HG03280 (cell line): Measurements from ENCODE around the gene GALNS.
A peak's percentile ranks its signal among the peaks of the same experiment; 100 is the strongest.

Experiments used
- ATAC-seq: cut with Tn5 transposase; IDR thresholded peaks from one replicate; pipeline ENCODE4 v1.9.1; 2021; ENCODE audit warnings: mild to moderate bottlenecking, moderate library complexity; ENCODE audit not compliant: unreplicated experiment

GALNS gene

DNA sequence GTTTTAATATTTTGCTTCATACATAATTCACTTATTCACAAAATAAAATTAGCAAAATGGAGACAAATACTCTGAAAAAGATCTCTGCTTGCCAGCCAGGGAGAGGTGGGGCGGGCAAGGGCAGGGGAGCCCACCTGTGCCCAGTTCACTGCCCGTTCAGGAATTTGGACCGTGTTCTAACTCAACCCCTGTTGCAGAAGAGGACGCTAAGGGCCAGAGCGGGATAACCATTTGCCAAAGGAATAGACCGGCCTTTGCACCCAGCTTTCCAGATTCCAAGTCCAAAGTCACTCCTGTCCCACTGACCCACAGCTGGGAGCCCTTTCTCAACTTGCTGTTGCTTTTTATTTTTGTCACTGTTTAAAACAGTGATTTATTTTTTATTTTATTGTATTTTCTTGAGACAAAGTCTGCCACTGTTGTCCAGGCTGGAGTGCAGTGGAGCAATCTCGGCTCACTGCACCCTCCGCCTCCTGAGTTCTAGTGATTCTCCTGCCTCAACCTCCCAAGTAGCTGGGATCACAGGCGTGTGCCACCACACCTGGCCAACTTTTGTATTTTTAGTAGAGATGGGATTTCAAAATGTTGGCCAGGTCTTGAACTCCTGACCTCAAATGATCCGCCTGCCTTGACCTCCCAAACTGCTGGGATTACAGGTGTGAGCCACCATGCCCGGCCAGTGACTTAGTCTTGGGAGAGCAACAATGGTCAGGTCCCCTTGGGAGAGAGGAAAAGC lies 69.0 kb downstream of the GALNS start:
- ATAC-seq = no peak

DNA sequence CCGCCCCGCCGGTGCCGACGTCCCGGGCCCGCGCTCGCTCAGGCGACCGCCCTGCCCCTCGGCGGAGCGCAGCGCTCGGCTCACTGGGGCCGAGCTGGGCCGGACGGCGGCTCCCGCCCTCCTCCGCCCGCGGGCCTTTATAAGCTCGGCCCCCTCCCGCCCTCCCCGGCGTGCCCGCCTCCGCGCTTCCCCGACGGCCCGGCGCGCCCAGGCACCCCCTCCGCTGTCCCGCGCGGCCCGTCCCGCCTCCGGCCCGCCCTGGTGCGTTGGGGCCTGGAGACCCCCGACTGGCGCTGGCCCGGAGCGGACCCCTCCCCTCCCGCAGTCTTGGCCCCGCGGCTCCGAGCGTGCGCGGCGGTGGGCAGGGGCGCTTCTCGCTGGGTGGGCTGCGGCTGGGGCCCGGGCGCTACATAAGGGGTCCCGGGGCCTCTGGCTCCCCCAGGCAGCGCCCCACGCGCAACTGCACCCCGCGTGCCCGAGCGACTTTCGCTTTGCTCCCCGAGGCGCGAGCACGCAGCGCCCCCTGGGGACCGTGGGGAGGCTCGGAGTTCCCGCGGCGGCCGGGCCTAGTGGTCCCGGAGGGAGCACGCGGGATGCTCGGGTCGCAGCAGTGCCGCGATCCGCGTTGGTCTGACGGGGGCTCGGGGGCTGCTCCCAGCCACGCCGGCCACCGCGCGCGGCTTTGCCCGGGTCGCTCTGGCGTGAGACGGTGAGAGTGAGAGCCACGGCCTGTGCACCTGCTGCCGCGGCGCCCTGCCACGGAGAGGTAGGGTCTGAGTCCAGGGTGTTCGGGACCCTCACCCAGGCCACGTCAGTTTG lies 71.4 kb downstream of the GALNS start, which contains the start of gene PIEZO1:
Gene PIEZO1, minus strand, starts transcription at position 115 of the 819 bp plus-strand sequence. CDS start 256 bp downstream, outside the sequence.
- peak; percentile 34 for ATAC-seq

DNA sequence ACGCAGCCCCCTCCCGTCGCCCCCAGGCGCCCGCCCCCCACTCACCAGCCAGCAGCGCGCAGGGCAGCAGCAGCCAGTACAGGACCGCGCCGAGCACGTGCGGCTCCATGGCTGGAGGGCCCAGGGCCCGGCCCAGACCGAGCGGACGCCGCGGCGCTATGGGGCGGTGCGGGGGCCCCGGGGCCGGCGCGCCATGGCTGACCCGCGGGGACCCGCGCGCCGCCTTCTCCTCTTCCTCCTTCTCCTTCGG lies 72.0 kb downstream of the GALNS start:
- ATAC-seq = peak; percentile 25

DNA sequence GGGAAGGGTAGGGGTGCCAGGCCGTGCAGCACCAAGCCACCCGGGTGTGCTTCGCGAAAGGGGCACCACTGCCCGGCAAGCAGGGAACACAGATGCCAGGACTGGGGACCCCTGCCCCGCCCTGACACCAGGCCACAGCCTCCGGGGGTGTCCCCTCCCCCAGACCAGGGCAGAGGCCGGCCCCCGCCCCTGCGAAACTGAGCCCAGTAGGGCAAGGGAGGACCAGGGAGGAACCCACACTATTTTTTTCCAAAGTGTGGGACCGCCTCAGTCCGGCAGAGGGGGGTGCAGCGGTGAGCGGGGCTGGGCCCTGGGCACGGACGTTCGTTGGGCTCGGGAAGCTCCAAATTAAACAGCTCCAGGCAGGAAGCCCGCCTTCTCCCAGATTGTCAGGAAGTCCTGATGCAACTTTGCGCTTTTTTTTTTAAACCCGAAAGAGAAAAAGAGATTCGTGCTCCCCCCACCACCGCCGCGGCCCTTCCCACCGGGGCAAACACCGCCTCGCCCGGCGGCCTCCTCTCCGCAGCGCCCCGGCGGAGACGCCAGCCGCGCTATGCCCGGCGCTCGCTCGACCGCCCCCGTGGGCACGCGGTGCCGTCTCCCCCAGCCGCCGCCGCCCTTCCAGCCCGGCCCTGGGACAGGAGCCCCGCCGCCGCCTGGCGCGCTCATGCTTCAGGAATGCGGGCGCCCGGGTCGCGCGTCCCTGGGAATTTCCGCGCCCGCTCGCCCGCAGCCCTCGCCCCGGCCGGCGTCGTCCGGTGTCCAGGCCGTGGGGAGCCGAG lies 72.5 kb downstream of the GALNS start:
- ATAC-seq = peak; percentile 29

DNA sequence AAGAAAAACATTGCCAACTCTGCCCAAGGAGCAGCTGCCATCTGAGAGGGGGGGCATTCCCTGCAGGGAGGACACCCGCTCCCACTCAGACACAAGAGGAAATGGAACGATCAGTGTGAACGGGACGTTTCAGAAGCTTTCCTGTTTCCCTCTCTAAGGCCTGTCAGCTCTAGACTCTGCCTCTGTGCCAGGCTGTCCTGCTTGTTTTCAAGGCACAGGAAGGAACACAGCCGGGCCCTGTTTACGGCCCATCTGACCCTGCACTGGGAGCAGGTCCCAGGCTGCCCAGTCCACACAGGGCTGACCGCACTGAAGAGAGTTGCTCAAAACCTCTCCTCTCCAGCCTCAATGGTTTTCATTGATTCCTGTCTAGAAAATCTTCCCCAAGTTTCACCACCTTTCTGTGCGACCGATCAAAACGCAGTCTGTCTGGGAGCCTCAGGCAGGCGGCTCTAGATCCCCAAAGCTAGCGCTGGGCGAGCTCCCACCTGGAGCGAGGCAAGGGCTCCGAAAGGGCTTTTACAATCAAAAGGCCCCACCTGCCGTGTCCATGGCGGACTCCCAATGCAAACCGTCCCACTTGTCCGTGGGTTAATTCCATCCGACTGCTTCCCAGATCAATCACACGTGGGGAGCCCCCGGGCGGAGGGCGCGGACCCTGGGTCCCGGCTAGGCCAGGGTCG lies 73.2 kb downstream of the GALNS start:
- no peak for ATAC-seq

DNA sequence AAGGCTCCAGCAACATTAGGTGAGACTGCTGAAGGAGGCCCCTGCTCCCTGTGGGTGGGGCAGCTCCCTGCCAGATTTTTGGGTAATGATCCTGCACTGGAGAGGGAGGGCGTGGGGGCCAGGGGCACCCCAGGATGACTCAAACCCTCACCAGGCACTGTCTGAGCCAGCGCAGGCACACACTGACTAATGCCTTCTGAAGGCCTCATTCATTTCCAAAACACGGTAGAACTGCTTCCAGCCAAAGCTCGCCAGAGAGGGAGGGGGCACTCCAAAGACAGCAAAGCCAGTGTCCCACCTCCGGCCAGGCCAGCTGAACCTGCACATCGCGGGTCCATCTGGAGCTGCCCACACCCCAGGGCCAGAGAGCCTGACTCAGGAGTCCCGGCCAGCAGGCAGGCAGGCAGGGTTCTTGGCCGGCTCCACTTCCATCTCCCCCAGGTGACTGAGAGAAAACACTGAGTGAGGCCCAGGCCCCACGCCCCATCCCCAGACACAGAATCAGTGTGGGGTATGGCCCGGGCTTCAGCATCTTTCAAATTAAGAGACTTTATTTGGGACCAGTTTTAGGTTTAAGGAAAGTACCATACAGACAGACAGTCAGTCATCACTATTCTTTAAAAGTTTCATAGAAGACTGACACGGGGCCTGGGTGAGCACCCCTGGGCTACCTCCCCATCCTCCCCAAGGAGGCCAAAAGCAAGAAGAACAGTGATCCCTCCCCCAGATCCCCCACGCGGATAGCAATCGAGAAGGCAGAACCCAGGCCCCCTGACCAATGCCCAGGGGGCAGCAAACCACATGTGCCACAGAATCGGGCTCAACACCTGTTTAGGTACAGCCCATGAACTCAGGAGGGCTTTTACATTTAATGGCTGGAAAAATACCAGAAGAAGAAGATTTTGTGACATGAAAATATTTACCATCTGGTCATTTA lies 74.0 kb downstream of the GALNS start:
- no peak for ATAC-seq

DNA sequence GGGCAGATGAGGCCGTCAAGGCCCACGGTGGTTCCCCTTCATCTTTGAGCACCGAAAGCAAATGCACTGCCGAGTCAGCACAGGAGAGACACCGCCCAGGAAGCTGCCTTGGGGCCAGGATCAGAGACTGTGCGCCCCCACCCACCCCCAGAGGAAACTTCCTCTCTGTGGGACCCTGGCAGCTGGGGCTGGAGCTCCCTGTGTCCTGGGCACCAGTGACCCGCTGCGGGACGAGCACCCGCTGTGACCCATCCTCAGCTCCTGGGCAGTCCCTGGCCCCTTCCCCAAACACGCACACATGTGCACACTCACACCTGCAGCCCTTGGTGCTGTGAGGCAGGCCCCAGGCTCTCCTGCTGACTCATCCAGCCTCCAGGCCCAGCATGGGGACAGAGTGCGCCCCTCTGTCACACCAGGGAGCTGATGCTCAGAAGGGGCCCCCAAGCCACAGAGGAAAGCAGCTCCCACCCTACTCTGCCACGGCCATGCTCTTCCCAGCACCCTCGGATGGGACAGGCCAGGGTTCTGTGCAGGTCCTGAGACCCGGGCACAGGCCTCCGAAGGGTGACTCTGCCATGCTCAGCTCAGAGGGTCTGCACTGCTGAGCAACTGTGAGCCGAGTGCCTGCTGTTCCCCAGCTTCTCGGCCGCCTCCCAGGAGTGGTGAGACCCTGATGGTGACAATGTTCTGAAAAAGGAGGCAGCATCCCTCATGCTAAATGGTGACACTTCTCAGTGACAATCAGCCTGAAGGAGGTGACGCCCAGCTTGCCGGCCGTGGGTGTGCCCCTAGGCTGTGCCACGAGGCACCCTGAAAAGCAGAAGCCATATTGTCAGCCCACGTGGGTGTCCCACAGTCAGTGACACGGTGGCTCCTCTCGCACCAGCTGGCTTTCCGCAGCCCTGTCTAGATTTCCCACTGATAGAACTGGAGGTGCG lies 75.3 kb downstream of the GALNS start:
- ATAC-seq = peak; percentile 39

DNA sequence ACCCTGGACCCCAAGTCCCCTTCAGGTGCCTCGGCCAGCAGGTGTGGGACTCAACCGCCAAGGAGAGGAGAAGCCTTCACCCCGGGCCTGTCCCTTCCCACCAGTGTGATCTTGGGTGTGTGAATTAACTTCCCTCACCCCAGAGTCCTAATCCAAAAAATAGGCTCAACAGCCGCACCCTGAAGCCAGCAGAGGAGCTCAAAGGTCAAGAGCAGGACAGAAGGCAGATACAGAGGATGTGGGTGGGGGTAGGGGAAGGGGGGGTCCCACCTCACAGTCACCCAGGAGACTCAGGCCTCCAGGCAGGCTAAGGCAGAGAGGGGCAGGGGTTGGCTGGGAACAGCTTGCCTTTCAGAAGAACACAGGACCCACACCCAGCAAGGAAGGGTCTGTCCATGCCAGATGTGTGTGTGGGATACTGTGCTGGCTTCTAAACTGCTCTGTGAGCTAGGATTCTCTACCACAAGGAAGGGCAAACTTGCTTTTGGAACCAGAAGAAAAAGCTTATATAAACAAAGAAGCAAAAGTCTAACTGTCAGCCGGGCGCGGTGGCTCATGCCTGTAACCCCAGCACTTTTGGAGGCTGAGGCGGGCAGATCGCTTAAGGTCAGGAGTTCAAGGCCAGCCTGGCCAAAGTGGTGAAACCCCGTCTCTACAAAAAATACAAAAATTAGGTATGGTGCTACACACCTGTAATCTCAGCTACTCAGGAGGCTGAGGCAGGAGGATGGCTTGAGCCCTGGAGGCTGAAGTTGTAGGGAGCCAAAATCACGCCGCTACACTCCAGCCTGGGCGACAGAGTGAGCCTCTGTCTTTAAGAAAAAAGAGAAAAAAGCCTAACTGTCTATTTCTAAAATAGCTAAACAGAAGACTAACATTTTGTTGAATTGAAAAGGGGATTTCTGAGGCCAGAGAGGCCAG lies 76.3 kb downstream of the GALNS start:
- ATAC-seq = no peak

DNA sequence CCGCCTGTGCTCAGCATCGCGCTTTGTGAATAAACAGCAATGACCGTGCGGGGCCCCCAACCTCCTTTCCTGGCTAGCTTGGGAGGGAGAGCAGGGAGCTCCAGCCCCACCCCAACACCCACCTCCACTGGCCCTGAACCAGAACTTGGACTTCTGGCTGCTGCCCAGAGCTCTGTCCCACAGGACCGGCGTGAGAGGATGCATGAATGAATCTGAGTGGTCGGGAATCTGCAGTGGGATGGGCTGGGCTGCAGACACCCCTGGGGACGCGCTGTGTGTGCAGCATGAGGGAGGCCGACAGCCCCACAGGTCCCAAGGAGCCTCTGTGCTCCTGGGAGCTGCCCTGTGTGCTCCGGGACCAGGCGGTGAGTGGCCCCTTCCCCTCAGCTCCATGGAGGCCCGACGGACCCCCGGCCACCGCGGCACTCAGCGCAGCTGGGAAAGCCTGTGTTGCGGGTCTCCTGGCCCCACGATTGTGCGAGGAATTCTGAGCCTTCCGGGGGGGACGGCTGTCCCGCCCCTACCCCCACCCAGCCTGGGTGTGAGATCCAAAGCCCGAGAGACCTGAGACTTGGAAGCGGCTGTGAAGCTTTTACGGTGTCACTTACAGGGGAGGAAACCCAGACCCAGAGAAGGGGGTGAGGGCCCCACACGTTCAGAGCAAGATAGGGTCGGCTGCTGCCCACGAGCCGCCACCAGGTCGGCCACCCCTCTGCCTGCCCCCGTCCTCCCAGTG lies 77.2 kb downstream of the GALNS start:
- ATAC-seq = no peak

DNA sequence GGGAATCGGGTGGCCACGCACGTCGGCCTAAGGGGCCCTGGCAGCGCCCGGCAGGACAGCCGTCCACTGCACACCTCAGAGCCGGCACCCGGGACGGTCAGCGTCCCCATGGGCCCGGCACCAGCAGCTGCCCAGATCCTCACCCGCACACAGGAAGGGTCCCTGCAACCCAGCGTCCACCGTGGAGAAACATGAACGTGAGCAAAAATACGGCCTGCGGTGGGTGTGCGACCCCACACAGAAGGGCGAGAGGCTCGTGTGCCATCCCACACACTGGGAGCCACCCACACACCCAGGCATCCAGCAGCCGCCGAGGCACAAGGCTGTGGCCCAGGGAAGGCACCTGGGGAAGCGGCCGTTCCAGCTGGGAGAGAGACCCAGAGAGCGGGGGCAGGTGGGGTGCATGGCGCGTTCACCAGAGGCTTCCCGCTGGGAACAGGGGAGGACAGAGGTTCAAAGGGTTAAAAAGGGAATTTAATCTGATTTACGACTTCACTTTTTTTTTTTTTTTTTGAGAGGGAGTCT lies 78.1 kb downstream of the GALNS start:
- no peak for ATAC-seq

DNA sequence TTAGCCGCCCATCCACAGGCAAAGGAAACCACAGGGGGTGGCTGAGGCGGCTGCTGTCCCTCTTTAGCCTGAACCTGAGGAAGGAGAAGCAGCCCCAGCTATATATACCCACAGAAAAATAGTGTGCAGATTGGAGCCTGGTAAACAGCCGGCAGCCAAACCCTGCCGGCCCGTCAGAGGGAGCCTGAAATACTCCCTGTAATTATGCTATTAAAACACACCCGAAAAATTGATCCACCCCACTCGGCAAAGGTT lies 78.5 kb downstream of the GALNS start:
- no peak for ATAC-seq

DNA sequence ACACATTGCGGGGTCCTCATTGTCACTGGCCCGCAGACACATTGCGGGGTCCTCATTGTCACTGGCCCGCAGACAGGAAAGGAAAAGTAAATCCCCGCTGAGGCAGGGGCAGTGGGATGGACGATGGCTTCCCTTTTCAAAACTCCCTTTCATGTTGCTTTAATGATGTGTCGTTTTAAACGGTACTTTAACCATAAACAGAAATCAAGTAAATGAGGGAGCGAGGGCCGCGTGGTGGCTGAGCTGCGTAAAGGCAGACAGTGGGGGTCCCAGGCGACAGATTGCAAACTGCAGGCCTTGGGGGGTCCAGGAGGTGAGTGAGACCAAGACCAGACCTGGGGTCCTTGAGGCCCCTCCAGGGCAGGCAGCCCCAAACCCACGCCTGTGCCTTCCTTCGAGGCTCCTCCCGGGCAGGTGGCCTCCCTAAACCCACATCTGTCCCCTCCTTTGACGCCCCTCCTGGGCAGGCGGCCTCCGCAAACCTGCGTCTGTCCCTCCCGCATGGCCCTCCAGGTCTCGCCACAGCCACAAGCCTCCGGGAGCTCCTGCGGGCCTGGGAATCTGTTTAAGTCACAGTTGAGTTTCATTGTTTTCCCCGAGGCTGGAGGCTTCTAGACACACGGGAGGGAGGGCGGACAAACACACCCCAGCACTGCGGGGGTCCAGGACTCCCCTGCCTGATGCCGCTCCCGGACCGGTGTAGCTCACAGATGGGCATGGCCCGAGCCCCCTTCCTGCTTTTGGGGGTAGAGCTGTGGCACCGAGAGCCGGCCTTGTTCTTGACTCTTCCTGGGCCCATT lies 79.1 kb downstream of the GALNS start:
- no peak for ATAC-seq

DNA sequence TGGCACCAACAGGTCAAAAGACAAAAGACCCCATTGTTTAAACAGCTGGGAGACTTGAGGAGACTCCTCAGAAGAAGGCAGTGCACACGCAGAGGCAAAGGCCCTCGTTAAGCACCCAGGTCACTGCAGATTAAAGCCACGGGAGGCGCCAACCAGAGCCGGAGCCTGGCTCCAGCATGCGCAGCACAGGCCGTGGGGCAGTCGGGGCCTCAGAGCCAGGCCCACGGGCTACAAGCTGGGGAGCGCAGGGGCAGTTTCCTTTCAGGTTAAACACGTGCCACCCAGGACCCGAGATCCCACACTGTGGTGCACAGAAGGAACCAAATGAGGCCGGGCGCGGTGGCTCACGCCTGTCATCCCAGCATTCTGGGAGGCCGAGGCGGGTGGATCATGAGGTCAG lies 80.9 kb downstream of the GALNS start:
- ATAC-seq = no peak

DNA sequence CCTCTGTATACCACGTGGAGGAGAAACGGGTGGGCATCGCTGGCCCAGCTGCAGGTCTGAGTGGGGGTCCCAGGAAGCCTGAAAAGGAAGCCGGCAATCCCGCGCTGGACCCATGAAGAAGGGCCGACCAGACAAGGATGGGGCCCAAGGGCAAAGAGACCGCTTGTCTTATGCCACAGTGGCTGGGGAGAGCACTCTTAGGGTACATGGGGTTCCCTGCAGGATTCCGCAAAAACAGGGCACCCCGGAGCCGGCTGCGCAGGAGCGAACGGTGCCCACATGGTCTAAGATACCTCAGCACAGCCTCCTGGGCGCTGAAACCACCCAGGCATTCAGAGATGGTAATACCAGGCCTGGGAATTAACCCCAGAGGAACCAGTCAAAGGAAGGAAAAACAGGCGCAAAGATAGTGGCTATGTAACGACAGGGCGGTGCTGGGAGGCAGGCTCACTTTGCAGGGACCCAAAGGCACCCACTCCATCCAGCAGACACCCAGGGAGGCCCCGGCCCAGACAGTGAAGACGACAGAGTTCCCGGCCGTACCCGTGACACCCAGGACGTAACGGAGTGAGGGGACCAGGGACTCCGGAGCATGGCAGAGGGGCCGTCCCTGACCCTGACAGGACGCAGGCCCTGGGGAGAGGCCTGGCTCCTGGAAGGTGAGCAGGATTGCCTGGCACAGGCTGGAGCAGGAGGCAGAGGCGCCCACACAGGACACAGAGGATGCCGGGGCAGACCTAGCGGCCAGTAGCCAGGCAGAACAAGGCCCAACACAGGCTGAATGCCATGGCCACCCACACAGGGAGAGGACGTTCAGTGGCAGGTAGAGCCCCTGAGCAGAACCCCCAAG lies 82.0 kb downstream of the GALNS start:
- ATAC-seq = no peak

DNA sequence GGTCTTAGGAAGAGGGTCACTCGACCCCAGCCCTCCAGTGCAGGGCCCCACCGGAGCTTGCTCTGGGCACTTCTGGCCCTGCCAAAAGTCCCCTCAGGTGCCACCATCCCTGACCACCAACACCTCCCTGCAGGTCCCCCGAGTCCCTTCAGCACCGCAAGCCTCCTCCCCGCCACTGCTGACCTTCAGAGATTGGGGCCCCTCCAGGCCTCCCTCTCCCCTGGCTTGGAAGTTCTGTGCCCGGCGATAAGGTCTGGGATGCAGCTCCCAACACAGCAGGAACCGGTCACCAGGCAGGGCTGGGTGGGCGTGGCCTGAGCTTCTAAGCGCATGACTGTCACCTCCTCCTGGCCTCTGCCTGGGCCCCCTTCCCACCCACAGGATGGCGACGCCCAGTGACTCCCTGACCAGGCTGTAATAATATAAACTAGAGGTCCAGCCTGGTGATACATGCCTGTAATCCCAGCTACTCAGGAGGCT lies 82.9 kb downstream of the GALNS start:
- ATAC-seq = no peak
